Lung (tissue), 12 donors: ENCODE data around the gene GBX2. TPM values are rescaled to one million over a fixed set of nuclear protein-coding genes. Genes with fewer than 3 reads are reported as not detected.

Experiments used
- ATAC-seq: fragments of 200-7000 bp; cut with Tn5 transposase; one replicate; pipeline ENCODE4 v1.9.1; 2020; ENCODE audit warnings: moderate number of reproducible peaks; ENCODE audit not compliant: insufficient read depth, low FRiP score
- DNase-seq, 3 donors: peaks; one replicate each; pipeline ENCODE4 v3.0.0-alpha.2; 2013 to 2017
- H3K27ac ChIP-seq, 2 donors: one replicate each; pipeline ENCODE4 v1.5.1; 2013; ENCODE audit warnings: mild to moderate bottlenecking in 2 of 2, moderate library complexity in 2 of 2, control low read depth in 1 of 2, inconsistent platforms in 1 of 2, low read depth in 1 of 2, low read length in 1 of 2
- H3K27me3 ChIP-seq, 3 donors: one replicate each; pipeline ENCODE4 v1.5.1; 2013; ENCODE audit warnings: low read length in 2 of 3; ENCODE audit not compliant: control insufficient read depth in 3 of 3, insufficient read depth in 3 of 3
- H3K36me3 ChIP-seq, 4 donors: one replicate each; pipeline ENCODE4 v1.5.1; 2013; ENCODE audit warnings: low read length in 4 of 4, mild to moderate bottlenecking in 1 of 4, moderate library complexity in 1 of 4; ENCODE audit not compliant: control insufficient read depth in 4 of 4, insufficient read depth in 4 of 4
- H3K4me1 ChIP-seq, 5 donors: one replicate each; pipeline ENCODE4 v1.5.1; 2013; ENCODE audit warnings: low read length in 5 of 5, mild to moderate bottlenecking in 2 of 5, moderate library complexity in 1 of 5; ENCODE audit not compliant: control insufficient read depth in 5 of 5, insufficient read depth in 5 of 5
- H3K4me3 ChIP-seq: one replicate; pipeline ENCODE4 v1.5.1; 2013; ENCODE audit warnings: mild to moderate bottlenecking, control low read depth, moderate library complexity
- H3K9ac ChIP-seq, 2 donors: one replicate each; pipeline ENCODE4 v1.5.1; 2013; ENCODE audit warnings: low read length in 2 of 2, control low read depth in 1 of 2; ENCODE audit not compliant: insufficient read depth in 1 of 2
- H3K9me3 ChIP-seq, 4 donors: one replicate each; pipeline ENCODE4 v1.5.1; 2013; ENCODE audit warnings: low read length in 3 of 4, mild to moderate bottlenecking in 1 of 4, moderate library complexity in 1 of 4; ENCODE audit not compliant: control insufficient read depth in 4 of 4, insufficient read depth in 3 of 4
- WGBS, 2 donors: extraction: QIAGEN DNeasy Blood & Tissue Kit; methylation state at CpG; one replicate each; pipeline ENCODE4 v1.1.7; 2013; 5-methylcytosine and 5-hydroxymethylcytosine counted together
- polyA plus RNA-seq, 2 donors: library from polyadenylated mRNA; stranded (reverse); fragments of 200-250 nt; gene quantifications; one replicate each; pipeline ENCODE4 v1.2.1, GENCODE V29; 2013
- total RNA-seq, 2 donors: library from RNA; depleted of rRNA in 1 of 2; stranded (reverse); fragments of >200 nt in 1 of 2; gene quantifications; one replicate each; pipeline ENCODE4 v1.2.1, GENCODE V29; 2014 to 2021
- TF ChIP-seq, protein P1 (sequence below): IDR thresholded peaks from 2 replicates; pipeline ENCODE4 v1.5.1; 2012; ENCODE audit warnings: mild to moderate bottlenecking; ENCODE audit errors: control extremely low read depth, extremely low read depth
- donor health status: control.
- donor health status: control.
- donor health status: Bipolar disorder and iron deficiency.
- donor health status: healthy.
- donor health status: DM: yes; HTN: yes; CAD: no.

The GBX2 gene
- total and polyA plus RNA-seq, 4 donors, result 0.17 TPM; not detected in 3

DNA sequence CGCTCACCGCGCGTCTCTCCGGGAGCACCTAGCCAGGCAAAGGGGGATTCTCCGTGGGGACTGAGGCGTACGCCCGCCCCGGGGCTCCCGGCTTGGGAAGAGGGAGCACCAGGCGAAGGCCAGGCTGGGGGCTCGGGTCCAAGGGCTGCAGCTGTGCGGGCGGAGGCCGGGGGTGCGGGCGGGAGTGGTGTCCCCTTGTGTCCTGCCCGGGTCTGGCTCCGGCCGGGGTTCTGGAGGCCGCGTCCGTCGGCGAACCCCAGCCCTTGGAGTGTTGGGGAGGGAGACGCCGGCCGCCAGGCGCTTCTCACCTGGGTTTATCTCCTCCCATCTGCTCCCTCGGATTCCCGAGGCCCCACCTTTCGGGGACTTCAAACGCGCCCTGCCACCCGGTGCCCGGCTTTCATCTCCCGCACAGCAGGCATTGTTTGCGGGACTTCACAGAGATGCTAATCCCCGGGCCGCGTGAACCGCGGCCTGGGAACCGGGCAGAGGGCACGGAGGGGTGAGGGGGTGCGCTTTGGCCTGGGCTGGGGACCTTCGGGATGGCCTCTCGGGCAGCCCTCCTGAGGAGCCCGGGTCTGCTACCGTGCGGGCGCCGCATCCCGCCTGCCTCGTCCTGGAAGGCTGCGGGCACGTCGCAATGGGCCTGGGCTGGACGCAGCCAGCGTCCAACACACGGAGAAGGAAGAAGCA lies 5.0 kb upstream of the GBX2 start:
- Histone ChIP-seq H3K36me3 (no peaks in the 10 kb centered on the region), H3K9me3 (peaks cover 0 to 3% (median 0%) of the 10 kb centered on the region in 4 donors), H3K27ac (no peak overlapping the region), H3K27me3 (peaks cover 25 to 91% (median 80%) of the 10 kb centered on the region in 3 donors), H3K9ac (no peak overlapping the region), H3K4me3 (no peak overlapping the region), H3K4me1 (peaks cover 0 to 6% (median 0%) of the 10 kb centered on the region in 5 donors)
- TF ChIP-seq, protein P1, sequence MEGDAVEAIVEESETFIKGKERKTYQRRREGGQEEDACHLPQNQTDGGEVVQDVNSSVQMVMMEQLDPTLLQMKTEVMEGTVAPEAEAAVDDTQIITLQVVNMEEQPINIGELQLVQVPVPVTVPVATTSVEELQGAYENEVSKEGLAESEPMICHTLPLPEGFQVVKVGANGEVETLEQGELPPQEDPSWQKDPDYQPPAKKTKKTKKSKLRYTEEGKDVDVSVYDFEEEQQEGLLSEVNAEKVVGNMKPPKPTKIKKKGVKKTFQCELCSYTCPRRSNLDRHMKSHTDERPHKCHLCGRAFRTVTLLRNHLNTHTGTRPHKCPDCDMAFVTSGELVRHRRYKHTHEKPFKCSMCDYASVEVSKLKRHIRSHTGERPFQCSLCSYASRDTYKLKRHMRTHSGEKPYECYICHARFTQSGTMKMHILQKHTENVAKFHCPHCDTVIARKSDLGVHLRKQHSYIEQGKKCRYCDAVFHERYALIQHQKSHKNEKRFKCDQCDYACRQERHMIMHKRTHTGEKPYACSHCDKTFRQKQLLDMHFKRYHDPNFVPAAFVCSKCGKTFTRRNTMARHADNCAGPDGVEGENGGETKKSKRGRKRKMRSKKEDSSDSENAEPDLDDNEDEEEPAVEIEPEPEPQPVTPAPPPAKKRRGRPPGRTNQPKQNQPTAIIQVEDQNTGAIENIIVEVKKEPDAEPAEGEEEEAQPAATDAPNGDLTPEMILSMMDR, result no peak
- ATAC-seq, result no peak
- no peak for DNase-seq
- WGBS, 2 donors, result 2 to 6% methylated on average over 59 to 62 of the region's 62 CpGs

DNA sequence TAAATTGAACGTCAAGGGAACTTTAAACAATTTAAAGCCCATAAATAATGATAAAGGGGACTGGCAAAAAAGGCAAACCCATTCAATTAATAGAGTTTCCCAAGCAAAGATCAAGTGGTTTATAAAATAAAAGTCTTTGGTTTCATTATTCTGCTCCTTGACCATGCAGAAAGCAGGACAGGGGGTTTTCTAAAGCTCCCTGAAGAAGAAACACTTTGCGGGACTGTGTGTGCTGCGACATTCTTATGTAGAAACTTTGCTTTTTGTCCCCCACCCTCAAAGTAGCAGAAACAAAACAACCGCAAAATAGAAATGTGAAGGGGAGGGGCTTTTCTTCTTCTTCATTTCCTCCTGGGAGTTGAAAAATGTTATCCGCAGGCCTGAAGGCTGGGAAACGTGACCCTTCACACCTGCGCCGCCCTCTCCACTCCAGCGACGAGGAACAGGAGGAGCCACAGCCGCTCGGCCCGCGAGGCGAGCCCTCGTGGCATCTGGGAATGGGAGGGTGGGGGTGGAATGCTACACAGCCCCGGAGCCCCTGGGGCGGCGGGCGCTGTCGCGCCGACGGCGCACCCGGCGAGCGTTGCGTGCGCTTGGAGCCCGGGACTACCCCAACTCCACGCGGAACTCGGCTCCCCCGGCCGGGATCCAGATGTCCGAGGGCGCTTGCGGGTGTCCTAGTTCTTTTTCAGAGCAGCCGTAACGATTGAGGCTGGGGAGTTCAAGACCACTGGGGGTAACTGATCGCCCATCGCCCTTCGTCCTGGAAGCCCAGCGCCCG lies 4.3 kb upstream of the GBX2 start:
- H3K9ac ChIP-seq, result no peak overlapping the region
- TF ChIP-seq, protein P1, result no peak
- H3K27me3 ChIP-seq, result peaks cover 33 to 84% (median 77%) of the 10 kb centered on the region in 3 donors
- H3K27ac ChIP-seq, result no peak overlapping the region
- no peak overlapping the region for H3K4me3 ChIP-seq
- peaks cover 0 to 13% (median 0%) of the 10 kb centered on the region in 5 donors for H3K4me1 ChIP-seq
- 4 to 8% methylated on average over 45 to 46 of the region's 46 CpGs for WGBS, 2 donors
- DNase-seq (no peak), ATAC-seq (no peak)
- no peaks in the 10 kb centered on the region for H3K36me3 ChIP-seq
- H3K9me3 ChIP-seq, result peaks cover 0 to 2% (median 0%) of the 10 kb centered on the region in 4 donors

DNA sequence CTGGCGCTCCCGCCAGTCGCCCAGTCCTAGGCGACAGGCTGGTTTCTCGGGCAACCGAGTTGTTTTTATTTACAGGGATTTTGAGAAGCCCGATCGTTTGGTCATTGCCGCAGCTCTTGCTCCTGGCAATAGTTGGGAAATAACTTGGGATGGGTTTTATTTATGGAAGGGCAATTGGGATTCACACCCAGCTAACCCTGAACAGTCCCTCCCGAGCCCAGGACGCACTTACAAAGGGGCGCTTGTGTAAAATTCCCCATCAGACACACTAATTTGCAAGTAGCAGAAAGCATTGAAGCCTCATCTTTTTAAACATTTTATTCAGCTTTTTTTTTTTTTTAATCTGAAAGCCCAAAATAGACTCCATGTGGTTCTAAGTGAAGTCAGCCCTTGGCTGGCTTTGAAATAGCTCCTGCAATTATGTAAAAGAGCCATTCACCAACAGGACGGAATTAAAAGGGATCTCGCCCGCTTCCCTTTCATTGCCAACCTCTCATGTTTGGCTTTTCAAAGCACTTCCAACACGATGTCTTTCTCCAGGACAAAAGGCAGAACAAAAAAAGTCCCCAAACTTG lies 3.6 kb upstream of the GBX2 start:
- H3K4me1 ChIP-seq, result peaks cover 0 to 15% (median 5%) of the 10 kb centered on the region in 5 donors
- ATAC-seq (no peak), DNase-seq (peak in 1 of 3 donors; percentile 60)
- peaks cover 0 to 2% (median 0%) of the 10 kb centered on the region in 4 donors for H3K9me3 ChIP-seq
- 9 to 11% methylated on average over 16 of the region's 16 CpGs for WGBS, 2 donors
- TF ChIP-seq, protein P1, result no peak
- peaks cover 33 to 81% (median 76%) of the 10 kb centered on the region in 3 donors for H3K27me3 ChIP-seq
- no peak overlapping the region for H3K4me3 ChIP-seq
- H3K27ac ChIP-seq, result no peak overlapping the region
- H3K36me3 ChIP-seq, result no peaks in the 10 kb centered on the region
- no peak overlapping the region for H3K9ac ChIP-seq
